Uterus (tissue), 4 donors: Measurements from ENCODE around the gene CHST11. TPM values are rescaled to one million over a fixed set of nuclear protein-coding genes. Genes with fewer than 3 reads are reported as not detected.
"Not testable (repeated sequence)": the region's sequence is repeated elsewhere in the genome, so short reads cannot be mapped to it uniquely, and the experiment has no call there.

Experiments used
- DNase-seq, 2 donors: peaks; one replicate each; pipeline ENCODE4 v3.0.0-alpha.2; 2019 to 2020
- H3K27ac ChIP-seq, 2 donors: fragments of 200-600 bp; sonication (generic); 1 replicate in 1 of 2; 2 replicates in 1 of 2; pipeline ENCODE4 v1.5.1; 2016 to 2018
- H3K27me3 ChIP-seq, 2 donors: fragments of 200-600 bp; sonication (generic); one replicate each; pipeline ENCODE4 v1.5.1; 2018 to 2019; ENCODE audit warnings: control low read depth in 1 of 2
- H3K36me3 ChIP-seq, 2 donors: fragments of 200-600 bp; sonication (generic); one replicate each; pipeline ENCODE4 v1.5.1; 2019; ENCODE audit warnings: control low read depth in 1 of 2
- H3K4me1 ChIP-seq, 2 donors: fragments of 200-600 bp; sonication (generic); one replicate each; pipeline ENCODE4 v1.5.1; 2018 to 2019; ENCODE audit warnings: control low read depth in 1 of 2
- H3K4me3 ChIP-seq, 2 donors: fragments of 200-600 bp; sonication (generic); 1 replicate in 1 of 2; 2 replicates in 1 of 2; pipeline ENCODE4 v1.5.1; 2018 to 2019; ENCODE audit warnings: mild to moderate bottlenecking in 1 of 2
- H3K9me3 ChIP-seq, 2 donors: fragments of 200-600 bp; sonication (generic); one replicate each; pipeline ENCODE4 v1.5.1; 2019; ENCODE audit warnings: control low read depth in 1 of 2
- CTCF ChIP-seq, 4 experiments: fragments of 200-600 bp in 2 of 4; fragments of 450-650 bp in 2 of 4; sonication (generic) in 2 of 4; IDR thresholded peaks; one replicate each; pipeline ENCODE4 v1.5.1; 2016 to 2019; ENCODE audit warnings: antibody characterized with exemption in 4 of 4, mild to moderate bottlenecking in 2 of 4, moderate library complexity in 1 of 4
- POLR2A ChIP-seq, 2 donors: fragments of 450-650 bp; IDR thresholded peaks; one replicate each; pipeline ENCODE4 v1.6.1; 2016; ENCODE audit warnings: antibody characterized with exemption in 2 of 2, mild to moderate bottlenecking in 1 of 2, moderate library complexity in 1 of 2
- intact Hi-C: fragments of 100-400 bp; cut with DNase I; formaldehyde crosslinking; loops from one replicate; pipeline ENCODE4 v1.15.1; 2023; ENCODE audit warnings: low total_unique reads
- microRNA-seq: library from miRNA; unstranded; fragments of <30 nt; microRNA quantifications from one replicate; pipeline ENCODE4, GENCODE V29; 2016; ENCODE audit warnings: borderline microRNAs expressed, borderline replicate concordance
- small RNA-seq: library from RNA; depleted of rRNA; stranded (forward); fragments of <200 nt; gene quantifications from one replicate; pipeline ENCODE3, GENCODE V24; 2016
- total RNA-seq, 4 donors: library from RNA; depleted of rRNA in 3 of 4; stranded (reverse); fragments of >200 nt in 3 of 4; gene quantifications; one replicate each; pipeline versions ENCODE4 v1.1.0 to v1.2.4, GENCODE V29; 2014 to 2023
- donor health status: DM: yes; HTN: yes; CAD: no.

CHST11 gene
- total RNA-seq, 4 donors from 2014 or later: 21.0 to 82.1 (median 58.7) TPM

GRCh38 chr12:104802208-104802607 is 345.5 kb downstream of the CHST11 start:
- H3K9me3 ChIP-seq: no peaks in the 10 kb centered on the region
- H3K4me1 ChIP-seq: no peaks in the 10 kb centered on the region
- intact Hi-C loops: no loop called here
- no peaks in the 10 kb centered on the region for H3K27me3 ChIP-seq
- no peak overlapping the region for H3K27ac ChIP-seq
- DNase-seq: no peak
- no peak for TF ChIP-seq POLR2A (IDR thresholded peaks at IDR 0.05)
- no peak for TF ChIP-seq CTCF (IDR thresholded peaks at IDR 0.05)
- H3K4me3 ChIP-seq: no peak overlapping the region
- no peaks in the 10 kb centered on the region for H3K36me3 ChIP-seq

GRCh38 chr12:104805186-104805585 is 348.4 kb downstream of the CHST11 start:
- Histone ChIP-seq H3K9me3 (no peaks in the 10 kb centered on the region), H3K4me1 (no peaks in the 10 kb centered on the region), H3K27me3 (no peaks in the 10 kb centered on the region), H3K27ac (no peak overlapping the region), H3K36me3 (no peaks in the 10 kb centered on the region), H3K4me3 (no peak overlapping the region)
- DNase-seq: no peak
- intact Hi-C loops: no loop called here
- TF ChIP-seq POLR2A (IDR thresholded peaks at IDR 0.05) (no peak), CTCF (IDR thresholded peaks at IDR 0.05) (no peak)

DNA sequence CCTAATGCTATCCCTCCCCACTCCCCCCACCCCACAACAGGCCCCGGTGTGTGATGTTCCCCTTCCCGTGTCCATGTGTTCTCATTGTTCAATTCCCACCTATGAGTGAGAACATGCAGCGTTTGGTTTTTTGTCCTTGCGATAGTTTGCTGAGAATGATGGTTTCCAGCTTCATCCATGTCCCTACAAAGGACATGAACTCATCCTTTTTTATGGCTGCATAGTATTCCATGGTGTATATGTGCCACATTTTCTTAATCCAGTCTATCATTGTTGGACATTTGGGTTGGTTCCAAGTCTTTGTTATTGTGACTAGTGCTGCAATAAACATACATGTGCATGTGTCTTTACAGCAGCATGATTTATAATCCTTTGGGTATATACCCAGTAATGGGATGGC is 349.4 kb downstream of the CHST11 start:
- H3K4me1 ChIP-seq, H3K36me3 ChIP-seq, H3K4me3 ChIP-seq, H3K9me3 ChIP-seq, H3K27ac ChIP-seq, H3K27me3 ChIP-seq, intact Hi-C loops, DNase-seq: not testable (repeated sequence)

DNA sequence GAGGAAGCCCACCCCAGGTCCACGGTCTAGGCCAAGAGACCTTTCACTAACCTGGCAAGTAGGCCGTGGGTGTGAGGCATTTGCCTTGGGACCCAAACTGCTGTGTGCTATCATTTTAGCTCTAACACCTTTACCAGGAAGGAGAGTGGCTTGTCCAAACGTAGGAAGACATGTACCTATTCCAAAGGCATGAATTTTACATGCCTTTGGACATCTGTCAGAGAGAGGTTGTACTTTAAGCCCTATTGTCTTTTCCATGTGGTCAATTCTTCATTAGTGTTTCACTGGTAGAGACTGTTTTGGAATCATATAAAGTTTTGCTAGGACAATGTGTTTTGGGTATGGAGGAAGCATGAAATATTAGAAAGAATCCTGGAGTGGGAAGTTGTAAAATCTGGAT is 352.5 kb downstream of the CHST11 start:
- no peak overlapping the region for H3K4me3 ChIP-seq
- no peaks in the 10 kb centered on the region for H3K36me3 ChIP-seq
- TF ChIP-seq POLR2A (IDR thresholded peaks at IDR 0.05) (no peak), CTCF (IDR thresholded peaks at IDR 0.05) (no peak)
- H3K27ac ChIP-seq: no peak overlapping the region
- intact Hi-C loops: no loop called here
- H3K9me3 ChIP-seq: no peaks in the 10 kb centered on the region
- DNase-seq: no peak
- no peaks in the 10 kb centered on the region for H3K27me3 ChIP-seq
- H3K4me1 ChIP-seq: no peaks in the 10 kb centered on the region

DNA sequence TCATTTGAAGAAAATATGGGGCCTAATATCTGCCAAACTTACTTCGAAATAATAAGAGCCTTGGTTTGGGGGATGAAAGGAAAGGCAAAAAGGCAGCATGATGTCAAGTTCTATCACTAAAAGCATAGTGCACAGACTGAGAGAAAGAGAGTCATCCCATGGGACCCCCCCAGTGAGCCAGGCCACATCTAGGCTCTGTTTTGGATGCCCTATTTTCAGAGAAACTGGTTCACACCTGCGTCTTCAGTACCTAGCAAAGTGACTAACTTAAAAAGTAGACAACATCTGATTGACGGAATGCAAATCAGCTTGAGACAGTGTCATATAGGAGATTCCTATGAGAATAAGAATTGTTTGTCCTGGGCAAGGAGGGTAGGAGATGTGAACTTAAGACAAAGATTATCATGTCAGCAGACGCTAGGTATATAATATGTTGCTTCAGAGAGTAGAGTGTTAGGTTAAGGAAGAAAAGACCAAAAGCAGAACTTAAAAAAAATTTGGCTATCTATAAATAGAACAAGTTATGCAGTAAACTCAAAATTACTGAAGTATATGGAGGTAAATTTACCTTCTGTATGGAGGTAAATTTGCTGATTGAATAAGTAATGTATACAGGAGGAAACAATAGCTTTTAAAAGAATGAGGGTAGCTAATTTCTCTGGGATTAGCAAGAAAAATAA is 353.1 kb downstream of the CHST11 start:
- Histone ChIP-seq H3K27me3 (no peaks in the 10 kb centered on the region), H3K27ac (no peak overlapping the region), H3K4me3 (no peak overlapping the region), H3K36me3 (no peaks in the 10 kb centered on the region), H3K9me3 (no peaks in the 10 kb centered on the region), H3K4me1 (no peaks in the 10 kb centered on the region)
- no peak for DNase-seq
- TF ChIP-seq POLR2A (IDR thresholded peaks at IDR 0.05): no peak
- TF ChIP-seq CTCF (IDR thresholded peaks at IDR 0.05): no peak
- intact Hi-C loops: no loop called here

Small RNAs within 50 kb of the gene (microRNA-seq; reads per million reads assigned to microRNA genes)
- not detected for gene MIR3922

Small RNAs within 50 kb of the gene (small RNA-seq; reads per million reads assigned to genes)
- not detected for gene MIR3922

Other genes with a start within 250 kb of the CHST11 start
- gene TXNRD1, start 241.2 kb upstream of the CHST11 start, total RNA-seq: 100 to 1,000 TPM in 2 of 4 donors, 10 to 100 TPM in 2; 76.0 to 141 (median 97.8) TPM
- 10 to 100 TPM in 2 of 4 donors, 1 to 10 TPM in 2; 3.8 to 12.0 (median 10.1) TPM for gene EID3, start 153.2 kb upstream of the CHST11 start, total RNA-seq